ENCODE data around the gene HCN2. TPM values are rescaled to one million over a fixed set of nuclear protein-coding genes. Genes with fewer than 3 reads are reported as not detected.
A peak's percentile ranks its signal among the peaks of the same experiment; 100 is the strongest.

The HCN2 gene
- total RNA-seq, 1 experiment from 2014 or later: 1.8 TPM

DNA sequence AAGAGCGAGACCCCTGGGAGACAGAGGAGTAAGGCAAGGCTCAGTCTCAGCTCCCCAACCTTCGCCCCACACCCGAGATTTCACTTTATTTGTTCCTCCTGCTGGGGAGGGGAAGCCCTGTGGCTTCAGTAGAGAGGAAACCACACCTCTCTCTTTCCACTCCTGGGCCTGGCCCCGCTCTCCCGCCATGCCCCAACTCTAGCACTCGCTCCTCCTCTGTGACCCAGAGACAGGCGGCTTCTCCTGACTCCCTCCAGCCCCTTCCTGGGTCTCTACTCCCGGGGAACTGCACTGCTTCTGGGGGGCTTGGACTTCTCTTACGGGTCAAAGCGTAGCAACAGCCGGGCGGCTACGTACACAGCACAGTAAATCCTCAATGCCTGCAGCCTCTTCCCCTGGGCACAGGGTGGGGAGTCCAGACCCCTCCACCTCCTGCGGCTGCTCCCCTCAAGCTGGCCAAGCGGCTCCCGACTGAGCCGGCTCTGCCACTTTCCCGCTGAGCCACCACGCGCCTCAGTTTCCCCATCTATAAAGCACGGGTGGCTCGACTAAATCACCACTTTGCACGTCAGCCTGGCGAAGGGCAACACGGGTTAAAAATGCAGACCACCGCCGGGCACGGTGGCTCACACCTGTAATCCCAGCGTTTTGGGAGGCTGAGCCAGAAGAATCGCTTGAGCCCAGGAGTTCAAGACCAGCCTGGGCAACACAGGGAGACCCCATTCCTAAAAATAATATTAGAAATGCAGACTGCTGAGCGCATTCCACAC, 71.9 kb downstream of the HCN2 start:
- no peaks in the 10 kb centered on the region for H3K36me3 ChIP-seq (replicated peaks; ENCODE audit: control insufficient read depth, insufficient read depth, low read length)
- peak overlapping the region; percentile 97 for H3K4me3 ChIP-seq (ENCODE audit: insufficient read depth, low read depth, low read length)
- no peak for DNase-seq
- no peaks in the 10 kb centered on the region for H3K27me3 ChIP-seq (ENCODE audit: control insufficient read depth, insufficient read depth, low read length)

DNA sequence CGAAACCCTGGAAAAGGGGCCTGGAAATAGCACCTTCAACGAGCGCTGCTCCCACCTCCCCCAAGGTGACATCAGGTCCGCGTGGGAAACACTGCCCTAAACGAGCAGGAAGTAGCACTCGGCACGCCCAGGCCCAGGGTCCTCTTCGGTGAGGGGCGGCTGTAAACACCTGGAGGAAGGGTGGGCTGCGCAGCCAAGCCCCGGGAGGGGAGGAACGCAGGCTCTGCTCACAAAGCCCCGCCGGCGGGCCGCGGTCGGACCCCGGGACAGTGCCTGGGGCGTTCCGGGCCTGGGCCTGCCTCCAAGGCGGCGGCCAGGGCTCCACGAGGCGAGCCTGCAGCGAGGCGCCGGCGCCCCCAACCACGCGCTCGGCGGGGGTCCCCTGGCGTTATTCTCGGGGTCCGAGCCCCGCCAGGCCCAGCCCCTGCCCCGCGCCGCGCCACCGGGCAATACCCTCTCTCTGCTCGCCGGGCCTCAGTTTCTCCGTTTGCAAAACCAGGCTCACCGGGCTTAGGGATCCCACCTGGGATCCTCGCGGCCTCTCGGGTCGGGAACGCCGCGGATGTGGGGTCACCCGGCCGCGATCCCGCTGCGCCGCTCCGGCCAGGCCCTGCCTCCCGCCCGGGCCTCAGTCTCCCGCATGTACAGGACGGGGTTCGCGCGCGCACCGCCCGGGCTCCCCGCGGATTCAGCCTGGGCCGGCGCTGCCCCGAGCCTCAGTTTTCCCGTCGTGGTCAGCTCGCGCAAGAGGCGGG, 72.7 kb downstream of the HCN2 start:
- peak; percentile 87 for DNase-seq
- Histone ChIP-seq H3K36me3 (replicated peaks; ENCODE audit: control insufficient read depth, insufficient read depth, low read length) (no peaks in the 10 kb centered on the region), H3K4me3 (ENCODE audit: insufficient read depth, low read depth, low read length) (peak overlapping the region; percentile 97), H3K27me3 (ENCODE audit: control insufficient read depth, insufficient read depth, low read length) (no peaks in the 10 kb centered on the region)

DNA sequence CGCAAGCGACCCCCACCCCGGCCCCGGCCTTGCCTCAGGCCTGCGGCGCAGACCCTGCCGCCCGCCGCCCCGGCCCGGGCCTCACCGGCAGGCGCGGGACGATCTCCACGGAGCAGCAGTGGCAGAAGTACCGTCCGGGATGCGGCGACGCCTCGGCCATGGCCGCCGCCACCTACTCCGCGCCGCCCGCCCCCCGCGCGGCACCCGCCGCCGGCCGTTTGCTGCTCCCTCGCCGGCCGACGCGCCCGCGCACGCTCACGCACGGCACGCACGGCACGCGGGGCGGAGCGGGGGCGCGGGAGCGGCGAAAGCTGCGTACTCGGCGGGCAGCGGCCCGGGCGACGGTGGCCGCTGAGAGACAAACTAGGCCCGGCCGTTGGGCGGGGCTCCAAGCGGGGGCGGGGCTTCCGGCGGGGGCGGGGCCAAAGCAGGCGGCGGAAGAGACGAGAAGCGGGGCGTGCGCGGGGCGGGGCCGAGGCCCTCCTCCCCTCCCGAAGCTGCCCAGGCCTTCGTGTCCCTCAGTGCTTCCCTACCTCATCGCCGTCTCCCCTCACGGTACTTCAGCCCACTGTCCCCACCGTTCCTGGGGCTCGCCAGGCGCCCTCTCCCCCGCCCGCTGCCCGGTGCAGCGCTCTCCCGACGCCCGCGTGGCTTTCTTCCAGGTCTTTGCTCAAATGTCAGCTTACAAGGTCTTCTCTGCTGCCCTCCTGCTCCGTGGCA, 73.4 kb downstream of the HCN2 start, which contains the start of gene RNF126:
RNF126 (minus strand) TSS at position 253 of the 720 bp plus-strand sequence; CDS start at position 160, 93 bp downstream.
- H3K36me3 ChIP-seq (replicated peaks; ENCODE audit: control insufficient read depth, insufficient read depth, low read length): no peaks in the 10 kb centered on the region
- peak; percentile 100 for DNase-seq

DNA sequence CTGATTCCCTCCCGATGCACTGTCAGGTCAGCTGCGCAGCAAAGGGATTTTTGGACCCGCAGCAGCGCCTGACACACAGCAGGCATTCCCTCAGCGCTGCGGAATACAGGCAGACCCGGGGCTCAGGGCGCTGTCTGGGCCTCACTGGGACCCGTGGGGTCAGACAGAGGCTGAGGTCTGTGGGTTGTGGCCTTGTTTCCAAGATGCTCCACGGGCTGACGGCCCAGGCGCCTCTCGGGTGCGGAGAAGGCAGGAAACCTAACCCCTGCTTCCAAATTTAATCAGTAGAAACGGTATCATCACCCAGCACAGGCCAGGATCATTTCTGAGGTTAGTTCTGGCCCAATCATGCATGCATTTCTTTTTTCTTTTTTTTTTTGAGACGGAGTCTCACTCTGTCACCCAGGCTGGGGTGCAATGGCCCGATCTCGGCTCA, 74.0 kb downstream of the HCN2 start:
- peak overlapping the region; percentile 49 for H3K4me3 ChIP-seq (ENCODE audit: insufficient read depth, low read depth, low read length)
- no peaks in the 10 kb centered on the region for H3K36me3 ChIP-seq (replicated peaks; ENCODE audit: control insufficient read depth, insufficient read depth, low read length)
- no peaks in the 10 kb centered on the region for H3K27me3 ChIP-seq (ENCODE audit: control insufficient read depth, insufficient read depth, low read length)
- peak; percentile 84 for DNase-seq

More for the DNA sequence above, 73.4 kb downstream of the HCN2 start, which contains the start of gene RNF126:
- Histone ChIP-seq H3K27me3 (ENCODE audit: control insufficient read depth, insufficient read depth, low read length) (no peaks in the 10 kb centered on the region), H3K4me3 (ENCODE audit: insufficient read depth, low read depth, low read length) (peak within 1 kb of the TSS; percentile 97)

DNA sequence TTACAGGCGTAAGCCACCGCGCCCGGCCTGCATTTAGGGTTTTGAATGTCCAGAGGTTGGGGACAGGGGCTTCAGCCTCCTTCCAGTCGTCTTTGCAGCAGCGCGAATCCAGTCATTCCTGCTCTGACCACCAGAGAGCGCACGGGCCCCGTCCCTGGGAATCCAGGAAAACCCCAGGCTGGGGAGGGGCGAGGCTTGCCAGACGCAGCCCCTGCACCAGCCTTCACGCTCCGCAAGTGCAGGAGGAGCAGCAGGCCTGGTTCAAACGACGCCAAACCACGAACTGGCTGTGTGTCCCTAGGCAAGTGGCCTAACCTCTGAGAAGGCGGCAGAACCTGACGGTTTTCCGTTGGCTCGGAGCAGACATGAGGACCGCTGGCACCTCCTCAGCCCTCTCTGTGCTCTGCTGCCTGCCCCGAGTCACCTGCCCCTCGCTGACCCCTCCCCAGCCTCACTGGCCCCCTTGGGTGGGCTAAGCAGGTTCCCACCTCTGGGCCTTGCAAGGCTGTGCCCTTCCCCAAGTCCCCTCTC, 75.3 kb downstream of the HCN2 start:
- H3K27me3 ChIP-seq (ENCODE audit: control insufficient read depth, insufficient read depth, low read length): no peaks in the 10 kb centered on the region
- DNase-seq: peak; percentile 99
- H3K4me3 ChIP-seq (ENCODE audit: insufficient read depth, low read depth, low read length): no peak overlapping the region
- no peaks in the 10 kb centered on the region for H3K36me3 ChIP-seq (replicated peaks; ENCODE audit: control insufficient read depth, insufficient read depth, low read length)

Other genes starting within 250 kb of the HCN2 start
- 43.4 and 49.6 TPM in 2 replicates for gene MIER2, start 245.1 kb upstream of the HCN2 start, total RNA-seq (2014; rRNA removed; shearing (Covaris generic))
- 9.2 and 13.9 TPM in 2 replicates for gene C2CD4C, start 180.7 kb upstream of the HCN2 start, total RNA-seq (2014; rRNA removed; shearing (Covaris generic))
- gene SHC2, start 128.8 kb upstream of the HCN2 start, total RNA-seq (2014; rRNA removed; shearing (Covaris generic)): 5.3 and 6.9 TPM in 2 replicates
- 0.70 TPM in 1 of 2 replicates, not detected in the other for gene MADCAM1, start 93.4 kb upstream of the HCN2 start, total RNA-seq (2014; rRNA removed; shearing (Covaris generic))
- gene TPGS1, start 82.4 kb upstream of the HCN2 start, total RNA-seq (2014; rRNA removed; shearing (Covaris generic)): 13.7 and 18.1 TPM in 2 replicates
- 180 and 192 TPM in 2 replicates for gene CDC34, start 58.1 kb upstream of the HCN2 start, total RNA-seq (2014; rRNA removed; shearing (Covaris generic))
- gene GZMM, start 45.8 kb upstream of the HCN2 start, total RNA-seq (2014; rRNA removed; shearing (Covaris generic)): 0.38 and 1.6 TPM in 2 replicates
- 1,035 and 1,167 TPM in 2 replicates for gene BSG, start 17.3 kb upstream of the HCN2 start, total RNA-seq (2014; rRNA removed; shearing (Covaris generic))
- gene POLRMT, start 43.7 kb downstream of the HCN2 start, total RNA-seq (2014; rRNA removed; shearing (Covaris generic)): 120 and 128 TPM in 2 replicates
- gene FGF22, start 50.0 kb downstream of the HCN2 start, total RNA-seq (2014; rRNA removed; shearing (Covaris generic)): not detected in 2 replicates
- gene RNF126, start 73.3 kb downstream of the HCN2 start, total RNA-seq (2014; rRNA removed; shearing (Covaris generic)): 119 and 128 TPM in 2 replicates
- 7.4 and 9.7 TPM in 2 replicates for gene FSTL3, start 86.5 kb downstream of the HCN2 start, total RNA-seq (2014; rRNA removed; shearing (Covaris generic))
- gene PRSS57, start 105.6 kb downstream of the HCN2 start, total RNA-seq (2014; rRNA removed; shearing (Covaris generic)): not detected in 2 replicates
- gene PALM, start 119.1 kb downstream of the HCN2 start, total RNA-seq (2014; rRNA removed; shearing (Covaris generic)): 28.7 and 34.6 TPM in 2 replicates
- gene MISP, start 161.2 kb downstream of the HCN2 start, total RNA-seq (2014; rRNA removed; shearing (Covaris generic)): 0.11 and 0.31 TPM in 2 replicates
- gene PTBP1, start 207.6 kb downstream of the HCN2 start, total RNA-seq (2014; rRNA removed; shearing (Covaris generic)): 460 and 481 TPM in 2 replicates
- gene PLPPR3, start 232.1 kb downstream of the HCN2 start, total RNA-seq (2014; rRNA removed; shearing (Covaris generic)): 52.0 and 53.8 TPM in 2 replicates
- gene AZU1, start 238.0 kb downstream of the HCN2 start, total RNA-seq (2014; rRNA removed; shearing (Covaris generic)): 0.85 and 1.3 TPM in 2 replicates